Smooth muscle cell of the brain vasculature (primary cell): Measurements from ENCODE around the gene FRYL.
"Not testable (repeated sequence)": the region's sequence is repeated elsewhere in the genome, so short reads cannot be mapped to it uniquely, and the experiment has no call there.

Source experiments
- DNase-seq: peaks from one replicate; pipeline ENCODE4 v3.0.0-alpha.2; 2012; ENCODE audit warnings: low read depth, low spot score

Gene FRYL

GRCh38 chr4:48786549-48786948, 6.5 kb upstream of the FRYL start:
- DNase-seq = no peak

GRCh38 chr4:48785302-48785701, 5.2 kb upstream of the FRYL start:
- no peak for DNase-seq

- DNase-seq = no peak
These were observed 1.9 kb upstream of the FRYL start for GRCh38 chr4:48781968-48782367.

- no peak for DNase-seq
These were observed 761 bp upstream of the FRYL start for GRCh38 chr4:48780865-48781214.

DNA sequence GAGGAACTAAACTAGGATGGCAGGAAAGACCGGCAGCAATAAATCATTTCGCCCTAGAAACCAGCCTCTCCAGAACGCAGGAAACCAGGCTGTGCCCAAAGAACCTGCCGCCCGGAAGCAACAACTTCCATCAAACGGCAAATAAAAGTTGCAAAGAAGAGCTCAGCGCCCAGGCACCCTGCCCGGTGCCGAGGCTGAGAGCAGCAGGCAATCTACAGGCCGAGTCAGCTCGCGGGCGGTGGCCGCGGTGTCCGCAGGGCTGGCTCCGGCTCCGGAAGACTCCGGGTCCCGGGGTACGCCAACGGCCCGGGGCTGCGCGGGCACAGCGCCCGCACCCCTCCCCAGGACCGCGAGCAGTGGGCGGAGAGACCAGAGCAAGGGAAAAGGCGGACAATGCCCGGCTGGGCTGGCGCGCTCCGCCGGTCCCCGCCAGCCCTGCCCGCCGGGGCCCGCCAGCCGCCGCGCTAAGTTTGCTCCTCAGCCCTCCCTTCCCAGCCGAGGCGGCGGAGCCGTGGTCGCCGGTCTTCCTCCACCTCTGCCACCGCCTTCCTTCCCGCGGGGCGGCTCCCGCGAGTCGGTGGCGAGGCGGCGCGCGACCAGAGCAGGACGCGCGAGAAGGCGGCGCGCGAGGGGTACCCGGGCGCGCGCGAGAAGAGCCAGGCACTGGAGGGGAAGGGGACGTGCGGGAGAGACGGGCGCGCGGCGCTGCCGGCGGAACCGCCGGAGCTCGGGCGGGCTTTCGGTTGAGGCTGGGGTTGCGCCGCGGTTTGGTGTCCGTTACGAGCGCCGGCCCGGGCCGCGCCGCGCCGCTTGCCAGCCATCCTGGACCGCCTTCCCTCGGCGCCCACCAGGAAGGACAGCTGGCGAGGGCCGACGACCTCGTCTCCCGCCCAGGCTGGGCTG, 733 bp downstream of the FRYL start:
- peak; percentile 21 for DNase-seq

DNA sequence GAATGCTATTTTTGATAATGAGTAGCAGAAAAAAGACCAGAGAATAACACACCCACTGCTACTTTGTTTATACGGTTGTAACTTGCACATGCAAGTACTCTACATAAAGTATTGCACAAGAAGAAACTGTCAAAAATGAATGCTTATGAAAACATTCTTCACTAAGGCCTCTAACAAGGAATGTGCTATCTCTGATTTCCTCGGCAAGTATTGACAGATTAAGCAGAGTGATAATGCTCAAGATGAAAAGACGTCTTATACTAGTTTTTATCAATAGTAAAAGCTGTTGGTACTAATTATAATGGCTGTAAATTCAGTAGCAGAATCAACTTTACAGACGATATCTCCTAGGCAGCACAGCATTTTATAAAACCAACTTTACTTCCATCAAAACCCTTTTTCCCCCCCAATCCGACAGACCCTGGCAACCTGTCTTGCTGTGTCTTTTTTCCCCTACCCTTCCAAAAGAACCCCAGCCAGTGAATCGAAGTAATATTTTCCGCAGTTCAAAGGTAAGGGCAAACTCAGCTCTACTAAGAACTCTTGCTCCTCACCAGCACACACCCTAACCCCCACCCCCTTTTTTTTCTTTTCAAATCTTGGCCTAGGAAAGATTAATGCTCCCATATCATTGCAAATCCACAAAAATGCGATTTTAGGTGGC, 1.5 kb downstream of the FRYL start:
- no peak for DNase-seq

DNA sequence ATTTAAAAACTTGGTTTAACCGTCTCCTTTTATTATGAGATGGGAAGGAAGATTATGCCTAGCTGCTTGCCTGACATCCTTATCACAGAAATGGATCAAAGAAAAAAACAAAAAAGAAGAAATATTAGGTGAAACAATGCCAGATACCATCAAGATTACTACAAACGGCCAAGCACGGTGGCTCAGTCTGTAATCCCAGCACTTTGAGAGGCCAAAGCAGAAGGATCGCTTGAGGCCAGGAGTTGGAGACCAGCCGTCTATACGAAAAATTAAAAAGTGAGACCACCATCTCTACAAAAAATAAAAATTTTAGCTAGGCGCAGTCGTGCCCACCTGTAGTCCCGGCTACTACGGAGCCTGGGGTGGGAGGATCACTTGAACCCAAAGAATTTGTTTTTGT, 2.3 kb downstream of the FRYL start:
- no peak for DNase-seq

DNA sequence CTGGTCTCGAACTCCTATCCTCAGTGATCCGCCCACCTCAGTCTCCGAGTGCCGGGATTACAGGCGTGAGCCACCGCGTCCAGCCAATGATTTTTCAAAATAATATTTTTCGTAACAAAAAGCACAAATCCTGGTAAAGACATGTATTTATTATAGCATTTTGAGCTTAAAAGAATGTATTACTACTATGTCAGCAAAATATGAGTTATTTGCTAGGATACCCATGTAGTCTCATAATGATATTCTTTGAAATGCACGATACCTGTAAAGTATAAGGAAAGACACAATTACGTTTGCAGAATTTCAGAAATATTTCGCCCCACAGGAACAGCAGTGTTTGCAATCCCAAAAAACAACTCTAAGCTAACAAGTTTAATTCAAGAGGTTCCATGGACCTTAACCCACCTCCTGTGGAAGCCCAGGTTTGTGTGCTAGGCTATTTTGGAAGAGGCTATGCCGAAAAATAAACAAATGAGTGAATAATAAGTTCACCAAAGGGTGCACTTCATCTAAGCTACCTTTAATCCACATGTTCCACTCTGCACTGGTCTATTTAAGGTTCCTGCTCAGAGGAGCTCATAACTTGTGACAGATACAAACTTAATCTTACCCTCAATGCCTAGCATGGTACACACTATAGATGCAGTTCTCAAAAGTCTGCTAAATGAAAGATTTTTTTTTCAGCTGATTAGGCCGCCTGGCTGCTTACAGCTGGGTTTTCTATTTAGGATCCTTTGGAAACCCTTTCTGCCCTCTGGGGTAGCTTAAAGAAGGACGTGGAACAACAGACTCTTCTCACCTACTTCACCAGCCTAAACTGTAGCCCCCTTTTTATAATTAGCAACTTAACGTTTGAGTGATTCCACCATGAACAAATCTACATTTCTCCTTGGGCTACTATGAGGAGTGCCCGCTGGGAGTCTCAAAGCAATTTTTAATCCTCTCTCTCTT, 5.0 kb downstream of the FRYL start:
- no peak for DNase-seq

- DNase-seq = no peak
These were observed 7.5 kb downstream of the FRYL start for GRCh38 chr4:48772556-48772955.

- DNase-seq = no peak
These were observed 12.8 kb downstream of the FRYL start for GRCh38 chr4:48767055-48767929.

DNA sequence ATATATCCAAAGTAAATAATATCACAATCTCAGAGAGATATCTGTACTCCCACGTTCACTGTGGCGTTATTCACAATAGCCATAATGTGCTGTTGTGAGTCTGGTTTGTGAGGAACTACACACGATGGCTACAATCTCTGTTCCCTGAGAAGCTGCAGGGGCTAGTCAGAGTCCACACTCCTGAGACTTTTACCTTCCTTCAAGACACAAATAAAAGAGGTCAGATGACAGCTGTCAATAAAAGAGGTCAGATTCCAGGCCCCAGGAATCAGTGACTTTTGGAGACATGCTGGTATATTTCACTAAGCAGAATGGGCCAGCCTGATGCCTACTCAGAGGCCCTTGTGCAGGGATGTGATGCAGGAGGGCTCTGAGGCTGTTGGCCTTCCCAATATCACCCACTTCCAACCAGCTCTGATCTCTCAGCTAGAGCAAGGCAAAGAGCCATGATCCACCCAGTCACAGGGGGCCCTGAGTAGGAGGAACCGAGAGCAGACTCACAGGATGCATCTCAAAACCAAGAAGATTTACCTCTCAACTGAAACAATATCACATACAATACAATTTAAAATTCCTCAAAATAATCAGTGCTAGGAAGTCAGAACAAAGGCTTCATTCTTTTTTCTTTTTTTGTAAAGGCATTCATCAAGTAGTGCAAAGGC, 13.8 kb downstream of the FRYL start:
- DNase-seq = no peak

GRCh38 chr4:48762408-48762807, 17.7 kb downstream of the FRYL start:
- no peak for DNase-seq

- DNase-seq = no peak
These were observed 18.8 kb downstream of the FRYL start for GRCh38 chr4:48761286-48761685.

GRCh38 chr4:48758703-48759102, 21.4 kb downstream of the FRYL start:
- DNase-seq = not testable (repeated sequence)

- no peak for DNase-seq
These were observed 23.3 kb downstream of the FRYL start for GRCh38 chr4:48756689-48757220.

DNA sequence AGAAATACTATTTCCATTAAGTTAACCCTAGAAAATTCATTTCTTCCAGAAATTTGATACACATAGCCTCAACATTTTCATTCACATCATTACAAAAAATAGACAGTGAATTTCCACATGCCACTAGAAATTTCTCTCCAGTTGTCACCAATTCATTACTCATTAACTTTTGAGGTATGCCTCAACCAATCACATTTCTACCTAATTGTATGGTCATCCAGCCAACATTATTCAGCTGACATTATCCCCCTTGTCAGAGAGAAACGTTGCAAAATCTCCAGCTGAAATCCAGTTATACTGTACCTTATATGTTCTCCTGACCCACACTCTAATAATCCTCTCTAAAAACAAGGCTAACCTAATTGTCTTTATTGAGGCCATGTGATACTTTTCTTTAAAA, 24.8 kb downstream of the FRYL start:
- DNase-seq = no peak

GRCh38 chr4:48753159-48753558, 26.9 kb downstream of the FRYL start:
- DNase-seq = no peak

- DNase-seq = no peak
These were observed 27.4 kb downstream of the FRYL start for GRCh38 chr4:48752726-48753125.

DNA sequence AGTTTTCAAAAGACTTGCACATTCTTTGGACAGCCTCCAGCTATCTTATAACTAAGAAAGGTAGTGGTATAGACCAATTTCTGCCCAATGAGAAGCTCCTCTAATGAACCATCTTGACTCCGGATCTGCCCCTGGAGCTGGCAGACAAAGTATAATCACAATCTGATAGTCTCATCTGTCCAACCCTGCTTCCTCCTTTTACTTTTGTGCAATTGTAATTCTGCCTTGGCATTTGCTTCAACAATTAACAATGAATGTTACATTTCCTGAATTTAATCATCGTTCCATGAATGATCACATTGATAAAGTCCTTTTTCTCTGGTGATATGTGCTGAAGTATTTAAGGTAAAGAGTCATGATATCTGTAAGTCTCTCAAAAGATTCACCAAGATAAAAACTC, 27.8 kb downstream of the FRYL start:
- no peak for DNase-seq

GRCh38 chr4:48748949-48749596, 31.0 kb downstream of the FRYL start:
- DNase-seq = no peak
